GM19468 (cell line): ENCODE results near the gene ZSCAN26.
"Not testable (repeated sequence)": the region's sequence is repeated elsewhere in the genome, so short reads cannot be mapped to it uniquely, and the experiment has no call there.

ENCODE experiments used
- ATAC-seq: cut with Tn5 transposase; IDR thresholded peaks from one replicate; pipeline ENCODE4 v1.9.1; 2021; ENCODE audit warnings: mild to moderate bottlenecking, moderate library complexity, moderate number of reproducible peaks; ENCODE audit not compliant: unreplicated experiment; ENCODE audit errors: extremely low read depth

ZSCAN26 gene

DNA sequence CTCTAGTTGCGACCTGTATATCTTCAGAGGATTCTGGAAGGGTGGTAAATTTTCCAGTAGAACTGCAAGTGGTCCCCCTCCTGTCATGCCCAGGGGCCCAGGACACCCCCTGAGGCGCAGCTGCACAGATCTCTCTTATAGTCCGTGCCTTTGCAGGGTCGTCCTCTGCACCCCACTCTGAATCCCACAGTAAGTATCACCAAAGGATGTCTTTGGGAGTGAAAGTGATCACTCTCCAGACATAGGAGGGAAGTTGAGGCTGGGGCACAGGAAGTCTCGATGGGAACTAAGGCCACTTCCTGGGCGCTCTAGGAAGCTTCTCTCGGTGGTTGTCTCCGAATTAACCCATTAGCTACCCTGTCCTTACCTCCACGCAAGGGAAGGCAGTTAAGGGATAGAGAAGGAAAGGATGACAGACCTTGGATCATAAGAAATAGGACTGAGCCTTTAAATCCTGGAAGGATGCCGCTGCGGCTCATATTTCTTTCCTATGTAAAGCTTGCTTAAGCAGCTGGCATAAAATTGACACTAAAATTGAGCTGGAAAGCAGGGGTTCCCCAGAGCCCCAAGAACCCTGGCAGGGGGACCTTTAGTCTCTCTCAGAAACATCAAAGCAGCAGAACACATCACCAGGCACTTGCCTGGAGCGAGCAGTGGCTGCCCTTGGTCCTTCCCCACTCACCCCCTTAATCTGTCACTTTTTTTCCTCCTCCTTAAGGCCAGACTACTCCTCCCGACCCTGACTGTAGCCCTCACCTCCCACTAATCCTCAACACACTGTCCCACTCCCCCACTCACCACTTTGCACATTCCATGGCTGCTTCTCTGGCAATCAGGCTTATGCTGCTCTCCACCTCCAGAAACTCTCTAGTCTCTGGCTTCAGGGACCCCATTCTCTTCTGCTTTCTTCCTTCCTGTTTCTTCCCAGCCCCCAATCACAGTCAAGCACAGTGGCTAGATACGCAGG is 14.7 kb upstream of the ZSCAN26 start, which contains the start of gene ZKSCAN4:
TSS of gene ZKSCAN4 (minus strand) at position 261 of the 967 bp plus-strand sequence. CDS start 289 bp downstream, outside the sequence.
- ATAC-seq, result no peak

DNA sequence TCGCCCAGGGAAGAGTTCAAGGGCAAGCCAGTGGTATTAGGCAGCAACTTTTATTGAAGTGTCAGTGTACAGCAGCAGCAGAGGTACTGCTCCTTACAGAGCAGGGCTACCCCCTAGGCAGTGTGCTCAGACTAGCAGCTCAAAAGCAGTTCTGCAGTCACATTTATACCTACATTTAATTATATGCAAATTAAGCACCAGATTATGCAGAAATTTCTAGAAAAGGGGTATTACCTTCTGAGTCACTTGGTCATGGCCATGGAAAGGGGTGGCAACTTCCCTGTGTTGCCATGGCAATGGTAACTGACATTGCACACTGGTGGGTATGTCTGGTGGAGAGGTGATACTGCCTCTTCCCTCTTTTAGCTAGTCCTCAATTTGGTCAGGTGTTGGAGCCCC is 12.8 kb upstream of the ZSCAN26 start:
- ATAC-seq, result no peak

DNA sequence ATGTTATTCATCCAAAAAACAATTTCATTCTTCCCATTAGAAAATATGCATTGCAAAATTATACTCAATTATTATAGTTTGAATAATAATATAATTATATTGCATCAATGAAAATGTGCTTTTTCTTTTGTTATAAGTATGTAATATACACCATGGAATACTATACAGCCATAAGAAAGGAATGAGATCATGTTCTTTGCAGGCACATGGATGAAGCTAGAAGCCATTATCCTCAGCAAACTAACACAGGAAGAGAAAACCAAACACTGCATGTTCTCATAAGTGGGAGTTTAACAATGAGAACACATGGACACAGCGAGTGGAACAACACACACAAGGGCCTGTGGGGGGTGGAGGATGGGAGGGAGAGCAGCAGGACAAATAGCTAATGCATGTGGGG is 9.9 kb upstream of the ZSCAN26 start:
- ATAC-seq, result no peak

DNA sequence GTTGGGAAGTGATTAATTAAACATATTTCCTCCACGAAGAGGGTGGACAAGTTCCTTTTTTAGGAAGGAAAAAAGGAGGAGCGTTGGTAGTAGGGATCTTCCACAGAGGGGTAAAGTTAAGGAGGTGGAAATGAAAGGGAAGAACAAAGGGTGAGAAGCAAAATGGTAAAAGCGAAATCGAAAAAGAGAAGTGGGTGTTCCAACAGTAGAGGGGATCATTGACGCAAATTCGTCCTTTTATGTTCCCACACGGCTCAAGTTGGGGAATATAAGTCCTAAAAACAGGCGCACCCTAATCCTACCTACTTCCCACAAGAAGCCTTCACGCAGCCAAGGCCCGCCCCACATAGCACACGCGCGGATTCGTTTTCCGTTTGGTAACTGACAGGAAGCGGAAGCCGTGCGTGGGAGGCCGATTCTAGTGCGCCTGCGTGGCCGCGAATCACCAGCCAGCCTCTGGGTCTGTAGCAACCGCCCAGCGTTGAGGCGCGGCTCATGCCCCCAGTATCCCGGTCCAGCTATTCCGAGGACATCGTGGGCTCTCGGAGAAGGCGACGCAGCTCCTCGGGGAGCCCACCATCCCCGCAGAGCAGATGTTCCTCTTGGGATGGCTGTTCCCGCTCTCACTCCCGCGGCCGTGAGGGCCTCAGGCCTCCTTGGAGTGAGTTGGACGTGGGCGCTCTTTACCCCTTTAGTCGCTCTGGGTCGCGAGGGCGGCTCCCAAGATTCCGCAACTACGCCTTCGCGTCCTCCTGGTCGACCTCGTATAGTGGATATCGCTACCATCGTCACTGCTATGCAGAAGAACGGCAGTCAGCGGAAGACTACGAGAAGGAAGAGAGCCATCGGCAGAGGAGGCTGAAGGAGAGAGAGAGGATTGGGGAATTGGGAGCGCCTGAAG is 7.8 kb upstream of the ZSCAN26 start, which contains the start of gene NKAPL:
TSS of gene NKAPL (plus strand) at position 421 of the 901 bp plus-strand sequence. CDS start at position 496, 75 bp downstream.
- no peak for ATAC-seq

GRCh38 chr6:28263922-28264321 is 3.0 kb upstream of the ZSCAN26 start:
- no peak for ATAC-seq

GRCh38 chr6:28264834-28265401 is 2.0 kb upstream of the ZSCAN26 start:
- no peak for ATAC-seq

- ATAC-seq, result no peak
These were observed 381 bp upstream of the ZSCAN26 start for GRCh38 chr6:28266563-28266961.

GRCh38 chr6:28267695-28268059 is 734 bp downstream of the ZSCAN26 start:
- no peak for ATAC-seq

DNA sequence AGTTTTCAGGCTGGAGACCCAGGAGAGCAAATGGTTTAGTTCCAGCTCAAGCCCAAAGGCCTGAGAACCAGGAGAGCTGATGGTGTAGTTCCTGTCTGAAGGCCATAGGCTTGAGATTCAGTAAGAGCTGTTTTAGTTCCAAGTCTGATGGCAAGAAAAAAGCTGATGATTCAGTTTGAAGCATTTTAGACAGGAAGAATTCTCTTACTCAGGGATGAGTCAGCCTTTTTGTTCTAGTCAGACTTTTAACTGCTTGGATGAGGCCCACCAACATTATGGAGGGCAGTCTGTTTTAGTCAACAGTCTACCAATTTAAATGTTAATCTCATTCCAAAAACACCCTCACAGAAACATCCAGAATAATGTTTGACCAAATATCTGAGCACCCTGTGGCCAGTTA is 2.5 kb downstream of the ZSCAN26 start:
- no peak for ATAC-seq

- ATAC-seq, result no peak
These were observed 7.9 kb downstream of the ZSCAN26 start for GRCh38 chr6:28274888-28275287.

GRCh38 chr6:28277746-28278145 is 10.8 kb downstream of the ZSCAN26 start:
- no peak for ATAC-seq

DNA sequence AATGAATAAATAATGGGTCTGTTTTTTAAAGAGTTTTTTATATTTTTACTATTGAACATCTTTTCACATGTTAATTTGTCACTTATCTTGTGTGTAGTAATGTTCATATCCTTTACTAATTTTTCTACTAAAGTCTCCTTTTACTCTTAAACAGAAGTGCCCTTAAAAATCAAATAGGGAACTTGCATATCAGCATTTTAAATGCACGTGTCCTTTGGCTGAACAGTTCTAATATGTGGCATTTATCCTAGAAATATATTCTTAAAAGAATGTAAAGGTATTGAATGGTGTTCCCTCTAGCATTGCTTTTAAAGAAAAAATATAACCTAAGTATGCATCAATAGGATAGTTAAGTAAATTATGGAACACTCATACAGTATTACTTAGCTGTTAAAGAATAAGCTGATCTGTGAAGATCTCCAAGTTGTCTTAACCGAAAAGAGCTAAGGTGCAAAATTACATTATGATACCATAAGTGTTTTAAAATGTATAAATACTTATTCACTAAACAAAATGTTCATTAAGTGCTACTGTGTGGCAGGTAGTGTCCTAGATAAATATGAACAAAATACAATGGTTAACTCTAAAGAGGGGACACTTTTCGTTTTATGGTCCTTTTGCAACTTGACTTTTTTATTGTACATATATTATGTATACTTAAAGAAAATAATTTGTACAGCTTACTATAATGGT is 13.8 kb downstream of the ZSCAN26 start:
- no peak for ATAC-seq

- ATAC-seq, result no peak
These were observed 14.5 kb downstream of the ZSCAN26 start, which contains the start of gene PGBD1 for GRCh38 chr6:28281288-28282064. Gene PGBD1, plus strand, starts transcription at chr6:28281572. Its CDS starts 2,242 bp downstream, at chr6:28283814.

DNA sequence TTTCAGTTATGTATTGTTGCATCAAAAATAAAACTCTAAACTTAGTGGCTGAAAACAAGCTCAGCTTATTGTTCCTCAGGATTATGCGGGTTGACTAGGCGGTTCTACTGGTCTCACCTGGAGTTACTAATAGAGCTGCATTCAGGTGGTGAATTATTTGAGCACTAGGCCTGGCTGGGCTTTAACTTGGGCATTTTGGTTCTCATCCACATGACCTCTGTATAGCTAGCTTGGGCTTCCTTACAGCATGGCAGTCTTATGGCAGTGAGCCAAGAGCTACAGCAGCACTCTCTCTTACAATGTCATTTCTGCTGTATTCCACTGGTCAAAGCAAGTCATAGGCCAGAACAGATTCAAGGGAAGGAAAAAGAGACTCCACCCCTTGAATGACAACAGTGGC is 16.0 kb downstream of the ZSCAN26 start:
- no peak for ATAC-seq

GRCh38 chr6:28291573-28291972 is 24.6 kb downstream of the ZSCAN26 start:
- ATAC-seq, result no peak

DNA sequence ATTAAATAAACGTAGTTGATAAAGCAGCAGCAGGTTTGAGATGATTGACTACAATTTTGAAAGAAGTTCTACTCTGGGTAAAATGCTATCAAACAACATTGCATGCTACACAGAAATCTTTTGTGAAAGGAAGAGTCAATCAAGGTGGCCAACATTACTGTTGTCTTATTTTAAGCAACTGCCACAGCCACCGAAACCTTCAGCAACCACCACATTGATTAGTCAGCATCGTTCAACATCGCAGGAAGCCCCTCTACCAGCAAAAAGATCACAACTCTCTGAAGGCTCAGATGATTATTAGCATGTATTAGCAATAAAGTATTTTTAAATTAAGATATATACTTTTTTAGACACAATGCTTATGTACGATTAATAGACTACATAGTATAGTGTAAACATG is 28.4 kb downstream of the ZSCAN26 start:
- no peak for ATAC-seq

GRCh38 chr6:28296520-28297060 is 29.6 kb downstream of the ZSCAN26 start:
- no peak for ATAC-seq

DNA sequence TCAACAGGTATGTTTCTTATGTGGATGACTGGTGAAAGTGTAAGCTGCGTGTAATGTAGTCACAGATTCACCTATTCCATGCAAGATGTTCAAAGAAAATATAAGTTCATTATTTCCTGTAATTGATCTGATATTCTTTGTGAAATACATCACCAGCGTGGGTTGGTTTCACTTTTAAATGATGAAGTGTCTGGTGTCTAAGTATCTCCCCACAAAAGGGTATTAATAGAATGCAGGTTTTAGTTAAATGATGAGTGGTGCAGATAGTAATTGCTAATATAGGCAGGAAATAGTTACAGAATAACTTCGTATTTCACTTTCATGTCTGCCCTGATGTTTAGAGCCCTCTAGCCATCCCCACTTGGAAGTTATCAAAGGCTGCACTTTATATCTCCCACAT is 36.6 kb downstream of the ZSCAN26 start:
- ATAC-seq, result peak; percentile 75

GRCh38 chr6:28306363-28306762 is 39.4 kb downstream of the ZSCAN26 start:
- not testable (repeated sequence) for ATAC-seq
